H1 (cell line): ENCODE data around the gene VPS35. TPM values are rescaled to one million over a fixed set of nuclear protein-coding genes. Genes with fewer than 3 reads are reported as not detected.

Source experiments
- CTCF ChIA-PET: fragments of 300-600 bp; sonication (Branson Sonifier 250); formaldehyde crosslinking; loops from one replicate; lab custom pipeline; 2021; ENCODE audit not compliant: partially characterized antibody; lab: Charles Lee
- POLR2A ChIA-PET: fragments of 300-600 bp; sonication (Branson Sonifier 250); formaldehyde crosslinking; loops from one replicate; lab custom pipeline; 2021; ENCODE audit warnings: inconsistent platforms; ENCODE audit not compliant: partially characterized antibody; lab: Charles Lee
- DNase-seq, 2 experiments: peaks; one replicate each; pipeline versions ENCODE4 v3.0.0 to v3.0.0-alpha.2; 2010 to 2022; ENCODE audit warnings: low spot score in 2 of 2, low read depth in 1 of 2, mixed read lengths in 1 of 2
- FAIRE-seq: peaks from 2 replicates; lab custom pipeline; 2011; peaks lifted over from hg19 to GRCh38; lab: Jason Lieb, UNC
- H2AFZ ChIP-seq: 2 replicates; pipeline ENCODE4 v1.8.1; 2012; ENCODE audit warnings: low read length, inconsistent platforms
- H2AK5ac ChIP-seq: 2 replicates; pipeline ENCODE4 v1.6.1; 2013; ENCODE audit warnings: low read depth, low read length
- H2BK120ac ChIP-seq: replicated peaks from 2 replicates; pipeline ENCODE3; 2013; ENCODE audit warnings: low read depth, low read length, inconsistent platforms
- H2BK12ac ChIP-seq: 2 replicates; pipeline ENCODE4 v1.6.1; 2013; ENCODE audit warnings: low read depth, low read length
- H2BK15ac ChIP-seq: 2 replicates; pipeline ENCODE4 v1.6.1; 2013; ENCODE audit warnings: low read length
- H2BK20ac ChIP-seq: 2 replicates; pipeline ENCODE4 v1.6.1; 2013; ENCODE audit warnings: low read length
- H2BK5ac ChIP-seq: 2 replicates; pipeline ENCODE4 v1.6.1; 2013; ENCODE audit warnings: low read depth, low read length
- H3K14ac ChIP-seq: 2 replicates; pipeline ENCODE4 v1.6.1; 2013; ENCODE audit warnings: inconsistent platforms; ENCODE audit not compliant: insufficient read length
- H3K18ac ChIP-seq: 2 replicates; pipeline ENCODE4 v1.6.1; 2013; ENCODE audit warnings: low read length; ENCODE audit errors: extremely low read depth
- H3K23ac ChIP-seq: 2 replicates; pipeline ENCODE4 v1.6.1; 2013; ENCODE audit warnings: inconsistent platforms; ENCODE audit not compliant: insufficient read length
- H3K23me2 ChIP-seq: 2 replicates; pipeline ENCODE4 v1.6.1; 2013; ENCODE audit warnings: low read depth, low read length
- H3K27ac ChIP-seq: 2 replicates; pipeline ENCODE4 v1.6.1; 2011; ENCODE audit warnings: low read depth, low read length, inconsistent platforms
- H3K27me3 ChIP-seq, 4 experiments: replicated peaks in 1 of 4; 1 replicate in 1 of 4; 2 replicates in 3 of 4; pipeline versions ENCODE4 v1.6.1 to v1.8.1; 2011 to 2013; ENCODE audit warnings: low read length in 3 of 4, mild to moderate bottlenecking in 3 of 4, inconsistent platforms in 2 of 4, mixed read lengths in 2 of 4, moderate library complexity in 1 of 4; ENCODE audit not compliant: control insufficient read depth in 3 of 4, insufficient read depth in 3 of 4; ENCODE audit errors: extremely low read depth in 1 of 4
- H3K36me3 ChIP-seq, 4 experiments: 2 replicates each; pipeline versions ENCODE4 v1.6.1 to v1.8.1; 2011 to 2013; ENCODE audit warnings: mild to moderate bottlenecking in 4 of 4, low read length in 3 of 4, moderate library complexity in 2 of 4, control low read depth in 1 of 4, inconsistent platforms in 1 of 4; ENCODE audit not compliant: insufficient read depth in 4 of 4, control insufficient read depth in 2 of 4
- H3K4ac ChIP-seq: replicated peaks from 2 replicates; pipeline ENCODE3; 2013; ENCODE audit warnings: low read length, low read depth, mixed read lengths, inconsistent platforms; ENCODE audit not compliant: insufficient read length
- H3K4me1 ChIP-seq, 4 experiments: replicated peaks in 1 of 4; 1 replicate in 1 of 4; 2 replicates in 3 of 4; pipeline versions ENCODE4 v1.6.1 to v1.8.1; 2011 to 2013; ENCODE audit warnings: low read length in 3 of 4, inconsistent platforms in 2 of 4, mixed read lengths in 1 of 4; ENCODE audit not compliant: insufficient read depth in 4 of 4, control insufficient read depth in 3 of 4
- H3K4me2 ChIP-seq, 2 experiments: 2 replicates each; pipeline versions ENCODE4 v1.6.1 to v1.8.1; 2011 to 2013; ENCODE audit warnings: low read depth in 2 of 2, low read length in 2 of 2, control low read depth in 1 of 2, inconsistent platforms in 1 of 2, mild to moderate bottlenecking in 1 of 2; ENCODE audit not compliant: insufficient read depth in 1 of 2
- H3K4me3 ChIP-seq, 4 experiments: fragments of 200-600, 300-600 bp in 1 of 4; sonication (generic), shearing (Covaris generic), sonication (Bioruptor Twin) in 1 of 4; 2 replicates each; pipeline versions ENCODE4 v1.5.1 to v1.8.1; 2011 to 2016; ENCODE audit warnings: low read length in 4 of 4, low read depth in 3 of 4, control low read depth in 2 of 4, inconsistent platforms in 2 of 4, mild to moderate bottlenecking in 2 of 4, mixed read lengths in 1 of 4, moderate library complexity in 1 of 4; ENCODE audit not compliant: insufficient read depth in 2 of 4; ENCODE audit errors: extremely low read depth in 1 of 4
- H3K56ac ChIP-seq: replicated peaks from 2 replicates; pipeline ENCODE3; 2013; ENCODE audit warnings: low read depth, mild to moderate bottlenecking, mixed read lengths, low read length, inconsistent platforms; ENCODE audit not compliant: insufficient read length
- H3K79me1 ChIP-seq: 2 replicates; pipeline ENCODE4 v1.6.1; 2013; ENCODE audit warnings: low read depth, low read length, control low read depth
- H3K79me2 ChIP-seq, 2 experiments: 2 replicates each; pipeline versions ENCODE4 v1.6.1 to v1.8.1; 2012 to 2013; ENCODE audit warnings: low read length in 2 of 2, mild to moderate bottlenecking in 2 of 2, inconsistent platforms in 1 of 2; ENCODE audit not compliant: insufficient read depth in 2 of 2, control insufficient read depth in 1 of 2
- H3K9ac ChIP-seq, 4 experiments: replicated peaks in 1 of 4; 1 replicate in 1 of 4; 2 replicates in 3 of 4; pipeline versions ENCODE4 v1.6.1 to v1.8.1; 2011 to 2013; ENCODE audit warnings: low read depth in 3 of 4, low read length in 3 of 4, control low read depth in 2 of 4, mild to moderate bottlenecking in 2 of 4, moderate library complexity in 2 of 4, inconsistent platforms in 1 of 4; ENCODE audit errors: extremely low read depth in 1 of 4
- H3K9me3 ChIP-seq, 2 experiments: 2 replicates each; pipeline versions ENCODE4 v1.6.1 to v1.8.1; 2012 to 2013; ENCODE audit warnings: mild to moderate bottlenecking in 2 of 2, moderate library complexity in 2 of 2, control low read depth in 1 of 2, inconsistent platforms in 1 of 2, low read depth in 1 of 2, low read length in 1 of 2, mixed read lengths in 1 of 2; ENCODE audit not compliant: insufficient read depth in 2 of 2
- H4K20me1 ChIP-seq, 2 experiments: replicated peaks in 1 of 2; 2 replicates each; pipeline versions ENCODE3 to v1.8.1; 2011 to 2013; ENCODE audit warnings: inconsistent platforms in 2 of 2, low read length in 2 of 2, mild to moderate bottlenecking in 1 of 2; ENCODE audit not compliant: insufficient read depth in 2 of 2, control insufficient read depth in 1 of 2
- H4K5ac ChIP-seq: 2 replicates; pipeline ENCODE4 v1.6.1; 2013; ENCODE audit warnings: low read length, low read depth, mixed read lengths, inconsistent platforms; ENCODE audit not compliant: insufficient read length
- H4K8ac ChIP-seq: 2 replicates; pipeline ENCODE4 v1.8.0; 2013; ENCODE audit warnings: mild to moderate bottlenecking, moderate library complexity, low read length, inconsistent platforms; ENCODE audit not compliant: insufficient read depth; ENCODE audit errors: extremely low read depth
- H4K91ac ChIP-seq: replicated peaks from 2 replicates; pipeline ENCODE3; 2013; ENCODE audit warnings: low read length, mixed read lengths, inconsistent platforms; ENCODE audit not compliant: insufficient read length
- CEBPB ChIP-seq: IDR thresholded peaks from 2 replicates; pipeline ENCODE4 v1.6.1; 2012; ENCODE audit warnings: low read depth, low read length
- CTBP2 ChIP-seq: IDR thresholded peaks from 2 replicates; pipeline ENCODE4 v1.7.0; 2011; ENCODE audit warnings: borderline replicate concordance, mild to moderate bottlenecking, moderate library complexity, mixed read lengths, low read length; ENCODE audit not compliant: insufficient read depth, insufficient read length
- E2F6 ChIP-seq: IDR thresholded peaks from 2 replicates; pipeline ENCODE4 v1.6.1; 2012; ENCODE audit warnings: inconsistent platforms
- EGR1 ChIP-seq: IDR thresholded peaks from 2 replicates; pipeline ENCODE4 v1.6.1; 2011; ENCODE audit warnings: low read depth, low read length, borderline replicate concordance
- FOSL1 ChIP-seq: IDR thresholded peaks from 2 replicates; pipeline ENCODE4 v1.6.1; 2011; ENCODE audit warnings: mild to moderate bottlenecking, low read depth, low read length, moderate library complexity; ENCODE audit not compliant: insufficient read depth
- MAX ChIP-seq: IDR thresholded peaks from 2 replicates; pipeline ENCODE4 v1.6.1; 2012; ENCODE audit warnings: inconsistent platforms
- NRF1 ChIP-seq: IDR thresholded peaks from 2 replicates; pipeline ENCODE4 v1.6.1; 2011; ENCODE audit warnings: mild to moderate bottlenecking, low read depth, low read length, improper control_type of control experiment
- PHF8 ChIP-seq: fragments of 200-600 bp; sonication (generic); conservative IDR thresholded peaks from 2 replicates; pipeline ENCODE4 v1.7.1; 2012; ENCODE audit warnings: low read depth, mild to moderate bottlenecking, inconsistent platforms, low read length, moderate library complexity
- TAF1 ChIP-seq: IDR thresholded peaks from 2 replicates; pipeline ENCODE4 v1.6.1; 2011; ENCODE audit warnings: mild to moderate bottlenecking, low read depth, low read length
- TEAD4 ChIP-seq: IDR thresholded peaks from 2 replicates; pipeline ENCODE4 v1.6.1; 2012; ENCODE audit warnings: low read depth, low read length, inconsistent platforms, mixed read lengths
- WGBS, 2 experiments: shearing (Covaris generic) in 1 of 2; methylation state at CpG; one replicate each; pipeline versions ENCODE4 v1.1.6 to v1.1.7; 2013 to 2015; ENCODE audit warnings: low lambda C conversion rate in 2 of 2, mixed read lengths in 2 of 2, inconsistent platforms in 1 of 2, low coverage in 1 of 2, missing lambda C conversion rate in 1 of 2; ENCODE audit not compliant: insufficient replicate concordance in 2 of 2, insufficient coverage in 1 of 2, insufficient read length in 1 of 2; ENCODE audit errors: extremely low coverage in 1 of 2, missing lambda C conversion rate in 1 of 2; 5-methylcytosine and 5-hydroxymethylcytosine counted together
- polyA plus RNA-seq, 7 experiments: library from polyadenylated mRNA; depleted of rRNA in 3 of 7; stranded (reverse) in 5 of 7; unstranded in 2 of 7; fragments of >200 nt in 5 of 7; fragments of 200-250 nt in 2 of 7; gene quantifications; 1 replicate in 5 of 7; 2 replicates in 1 of 7; 4 replicates in 1 of 7; pipeline versions ENCODE4 v1.2.1 to v1.2.3, GENCODE V29; 2011 to 2013; ENCODE audit warnings: missing spikeins in 2 of 7, mixed read lengths in 2 of 7
- total RNA-seq: library from RNA; stranded (reverse); fragmentation: NEBNext Ultra II Directional; extraction: Animal tissue kit (Norgen Biotek cat#: 25700); gene quantifications from 2 replicates; pipeline ENCODE4 v1.2.1, GENCODE V29; 2021

The VPS35 gene
- total and polyA plus RNA-seq, 2 of the 8 experiments (the other 6 are each of a cell fraction or from before 2014, with no cell fraction given), result 10.3 to 66.9 TPM

- POLR2A ChIA-PET, result interaction anchor here (1.4 kb wide), 1 partner anchor 17 kb away, joined by 3 read pairs; no protein-coding TSS in a partner anchor
Observed at GRCh38 chr16:46650254-46650623, 38.7 kb downstream of the VPS35 start.

More at GRCh38 chr16:46650254-46650623, 38.7 kb downstream of the VPS35 start:
- H2BK15ac ChIP-seq, result no peak overlapping the region
- H3K4me3 ChIP-seq, result no peak overlapping the region
- no peak overlapping the region for H4K8ac ChIP-seq
- no peak overlapping the region for H2BK5ac ChIP-seq
- DNase-seq, result no peak
- no peak overlapping the region for H3K4ac ChIP-seq
- no peak overlapping the region for H2BK12ac ChIP-seq
- no peak overlapping the region for H2BK120ac ChIP-seq
- WGBS, 2 experiments, result 92% methylated on average over 5 of the region's 5 CpGs; no CpG with 5 or more reads in 1 of the 2 experiments
- H3K79me1 ChIP-seq, result no peaks in the 10 kb centered on the region
- H3K23ac ChIP-seq, result no peak overlapping the region
- H3K14ac ChIP-seq, result no peak overlapping the region
- H4K91ac ChIP-seq, result no peak overlapping the region
- H3K4me1 ChIP-seq, result peaks cover 0 to 6% (median 2%) of the 10 kb centered on the region in 4 experiments; a peak in 1 of 7 replicates
- no peak overlapping the region for H3K18ac ChIP-seq
- no peak overlapping the region for H3K4me2 ChIP-seq
- H3K23me2 ChIP-seq, result no peaks in the 10 kb centered on the region
- CTCF ChIA-PET, result interaction anchor here (1.0 kb wide), 2 partner anchors 9 to 24 kb away, joined by 3 read pairs; no protein-coding TSS in a partner anchor
- H4K5ac ChIP-seq, result no peak overlapping the region
- H4K20me1 ChIP-seq, result no peaks in the 10 kb centered on the region
- no peak for FAIRE-seq
- TF ChIP-seq EGR1 (no peak), PHF8 (no peak), NRF1 (no peak), TEAD4 (no peak), FOSL1 (no peak), MAX (no peak), CEBPB (no peak), TAF1 (no peak), E2F6 (no peak), CTBP2 (no peak)
- TF ChIP-seq, all 59 proteins: peak for 0
- Histone ChIP-seq H2AK5ac (no peak overlapping the region), H3K27me3 (no peaks in the 10 kb centered on the region; a peak in 1 of 7 replicates), H3K79me2 (no peaks in the 10 kb centered on the region), H3K9ac (no peak overlapping the region), H3K9me3 (no peaks in the 10 kb centered on the region; a peak in 1 of 4 replicates), H3K27ac (no peak overlapping the region), H3K36me3 (no peaks in the 10 kb centered on the region), H2BK20ac (no peak overlapping the region), H3K56ac (no peak overlapping the region), H2AFZ (no peak overlapping the region)
